IPS-NIHi7 (cell line): Measurements from ENCODE around the gene FAM181A.

Experiments
- DNase-seq: peaks from one replicate; pipeline ENCODE4 v3.0.0; 2012; ENCODE audit warnings: mixed read lengths; ENCODE audit errors: extremely low spot score

FAM181A gene

GRCh38 chr14:93926873-93927799 is at the start of gene FAM181A:
FAM181A (plus strand) TSS chr14:93927344; CDS start chr14:93928286, 942 bp downstream.
- DNase-seq: no peak

GRCh38 chr14:93878212-93878611 is 48.9 kb upstream of the FAM181A start:
- DNase-seq: no peak

GRCh38 chr14:93878871-93879270 is 48.3 kb upstream of the FAM181A start:
- DNase-seq: no peak

GRCh38 chr14:93879362-93879983 is 47.7 kb upstream of the FAM181A start:
- DNase-seq: no peak

GRCh38 chr14:93880021-93880820 is 46.9 kb upstream of the FAM181A start:
- DNase-seq: peak; percentile 53

GRCh38 chr14:93884950-93885349 is 42.2 kb upstream of the FAM181A start:
- DNase-seq: no peak

GRCh38 chr14:93888995-93889394 is 38.1 kb upstream of the FAM181A start:
- DNase-seq: no peak

GRCh38 chr14:93889739-93890483 is 37.2 kb upstream of the FAM181A start:
- no peak for DNase-seq

- no peak for DNase-seq
Observed at GRCh38 chr14:93891756-93892504, 35.2 kb upstream of the FAM181A start.

- DNase-seq: no peak
Observed at GRCh38 chr14:93892505-93892839, 34.7 kb upstream of the FAM181A start.

GRCh38 chr14:93892923-93893558 is 34.1 kb upstream of the FAM181A start:
- DNase-seq: peak; percentile 84

GRCh38 chr14:93893661-93894261 is 33.4 kb upstream of the FAM181A start:
- DNase-seq: peak; percentile 58

- DNase-seq: peak; percentile 68
Observed at GRCh38 chr14:93895023-93895604, 32.0 kb upstream of the FAM181A start.

- DNase-seq: no peak
Observed at GRCh38 chr14:93897476-93897845, 29.7 kb upstream of the FAM181A start.

- DNase-seq: no peak
Observed at GRCh38 chr14:93898081-93898611, 29.0 kb upstream of the FAM181A start.

GRCh38 chr14:93898731-93899130 is 28.4 kb upstream of the FAM181A start:
- no peak for DNase-seq

GRCh38 chr14:93901813-93902212 is 25.3 kb upstream of the FAM181A start:
- DNase-seq: no peak

- DNase-seq: no peak
Observed at GRCh38 chr14:93902619-93903307, 24.4 kb upstream of the FAM181A start.
